Stimulated activated effector memory CD8-positive, alpha-beta T cell treated with anti-CD3 and anti-CD28 coated beads, Interleukin-12 subunit alpha, Interleukin-12 subunit beta, amount 100 ng/mL, for 72 hours (primary cell): ENCODE results near the gene TADA2B.
A peak's percentile ranks its signal among the peaks of the same experiment; 100 is the strongest.

Experiments used
- ATAC-seq: fragments of 150-1000 bp; cut with Tn5 transposase; 2 replicates; pipeline ENCODE4 v1.10.0; 2021
- DNase-seq, 2 donors: peaks; one replicate each; pipeline ENCODE4 v3.0.0; 2021 to 2022; ENCODE audit warnings: low spot score in 2 of 2
- H3K27ac Mint-ChIP-seq: one replicate; pipeline ENCODE4 v1.8.0; 2022; ENCODE audit warnings: mild to moderate bottlenecking, mixed read lengths
- H3K36me3 Mint-ChIP-seq: one replicate; pipeline ENCODE4 v1.8.0; 2022; ENCODE audit warnings: mild to moderate bottlenecking, mixed read lengths
- H3K4me1 Mint-ChIP-seq: one replicate; pipeline ENCODE4 v1.8.0; 2022; ENCODE audit warnings: mixed read lengths
- H3K4me3 Mint-ChIP-seq: one replicate; pipeline ENCODE4 v1.8.0; 2022; ENCODE audit warnings: mild to moderate bottlenecking, mixed read lengths
- H3K9me3 Mint-ChIP-seq: one replicate; pipeline ENCODE4 v1.8.0; 2022; ENCODE audit warnings: mixed read lengths

TADA2B gene

GRCh38 chr4:7013175-7013574 lies 30.0 kb upstream of the TADA2B start:
- H3K4me3 Mint-ChIP-seq: no peak overlapping the region
- peaks cover 94% of the 10 kb centered on the region for H3K36me3 Mint-ChIP-seq

GRCh38 chr4:7014815-7015214 lies 28.4 kb upstream of the TADA2B start:
- H3K4me3 Mint-ChIP-seq: no peak overlapping the region
- H3K4me1 Mint-ChIP-seq: peaks cover 5% of the 10 kb centered on the region
- H3K9me3 Mint-ChIP-seq: no peaks in the 10 kb centered on the region
- DNase-seq: no peak
- no peak for ATAC-seq
- H3K27ac Mint-ChIP-seq: peak overlapping the region; percentile 62
- H3K36me3 Mint-ChIP-seq: peaks cover 78% of the 10 kb centered on the region

More at GRCh38 chr4:7013175-7013574, 30.0 kb upstream of the TADA2B start:
- Mint-ChIP-seq H3K4me1 (peaks cover 5% of the 10 kb centered on the region), H3K9me3 (no peaks in the 10 kb centered on the region), H3K27ac (no peak overlapping the region)
- DNase-seq: no peak
- ATAC-seq: no peak

- H3K27ac Mint-ChIP-seq: peak overlapping the region; percentile 62
- ATAC-seq: no peak
- no peak for DNase-seq
- peaks cover 77% of the 10 kb centered on the region for H3K36me3 Mint-ChIP-seq
- no peaks in the 10 kb centered on the region for H3K9me3 Mint-ChIP-seq
- no peak overlapping the region for H3K4me3 Mint-ChIP-seq
- H3K4me1 Mint-ChIP-seq: peaks cover 5% of the 10 kb centered on the region
These were observed 27.7 kb upstream of the TADA2B start for GRCh38 chr4:7015383-7016035.

- ATAC-seq (no peak), DNase-seq (no peak)
- peaks cover 5% of the 10 kb centered on the region for H3K4me1 Mint-ChIP-seq
- H3K27ac Mint-ChIP-seq: no peak overlapping the region
- H3K4me3 Mint-ChIP-seq: no peak overlapping the region
- H3K36me3 Mint-ChIP-seq: peaks cover 77% of the 10 kb centered on the region
- no peaks in the 10 kb centered on the region for H3K9me3 Mint-ChIP-seq
These were observed 27.1 kb upstream of the TADA2B start for GRCh38 chr4:7016086-7016485.

GRCh38 chr4:7016512-7016911 lies 26.7 kb upstream of the TADA2B start:
- Mint-ChIP-seq H3K9me3 (no peaks in the 10 kb centered on the region), H3K36me3 (peaks cover 77% of the 10 kb centered on the region), H3K4me3 (no peak overlapping the region), H3K27ac (no peak overlapping the region), H3K4me1 (peaks cover 5% of the 10 kb centered on the region)
- no peak for DNase-seq
- no peak for ATAC-seq

- DNase-seq (no peak), ATAC-seq (no peak)
- H3K9me3 Mint-ChIP-seq: no peaks in the 10 kb centered on the region
- H3K36me3 Mint-ChIP-seq: peaks cover 77% of the 10 kb centered on the region
- H3K4me1 Mint-ChIP-seq: peaks cover 10% of the 10 kb centered on the region
- no peak overlapping the region for H3K4me3 Mint-ChIP-seq
- H3K27ac Mint-ChIP-seq: no peak overlapping the region
These were observed 25.6 kb upstream of the TADA2B start for GRCh38 chr4:7017446-7018048.

- H3K9me3 Mint-ChIP-seq: no peaks in the 10 kb centered on the region
- H3K36me3 Mint-ChIP-seq: peaks cover 77% of the 10 kb centered on the region
- DNase-seq (no peak), ATAC-seq (no peak)
- no peak overlapping the region for H3K4me3 Mint-ChIP-seq
- H3K4me1 Mint-ChIP-seq: peaks cover 10% of the 10 kb centered on the region
- H3K27ac Mint-ChIP-seq: no peak overlapping the region
These were observed 24.9 kb upstream of the TADA2B start for GRCh38 chr4:7018281-7018680.

GRCh38 chr4:7019367-7019766 lies 23.8 kb upstream of the TADA2B start:
- H3K4me3 Mint-ChIP-seq: no peak overlapping the region
- no peak overlapping the region for H3K27ac Mint-ChIP-seq
- H3K4me1 Mint-ChIP-seq: peaks cover 10% of the 10 kb centered on the region
- no peaks in the 10 kb centered on the region for H3K9me3 Mint-ChIP-seq
- peaks cover 77% of the 10 kb centered on the region for H3K36me3 Mint-ChIP-seq
- no peak for DNase-seq
- ATAC-seq: no peak

- H3K4me3 Mint-ChIP-seq: no peak overlapping the region
- no peaks in the 10 kb centered on the region for H3K9me3 Mint-ChIP-seq
- peaks cover 77% of the 10 kb centered on the region for H3K36me3 Mint-ChIP-seq
- H3K4me1 Mint-ChIP-seq: peaks cover 4% of the 10 kb centered on the region
- no peak for ATAC-seq
- DNase-seq: no peak
- H3K27ac Mint-ChIP-seq: peak overlapping the region; percentile 35
These were observed 22.9 kb upstream of the TADA2B start for GRCh38 chr4:7020290-7020689.

- Mint-ChIP-seq H3K4me3 (no peak overlapping the region), H3K9me3 (no peaks in the 10 kb centered on the region), H3K4me1 (peaks cover 4% of the 10 kb centered on the region), H3K36me3 (peaks cover 73% of the 10 kb centered on the region), H3K27ac (peak overlapping the region; percentile 35)
- no peak for ATAC-seq
- DNase-seq: no peak
These were observed 22.3 kb upstream of the TADA2B start for GRCh38 chr4:7020856-7021255.

- Mint-ChIP-seq H3K27ac (no peak overlapping the region), H3K9me3 (no peaks in the 10 kb centered on the region), H3K4me1 (peaks cover 4% of the 10 kb centered on the region), H3K4me3 (no peak overlapping the region), H3K36me3 (peaks cover 76% of the 10 kb centered on the region)
- DNase-seq (no peak), ATAC-seq (no peak)
These were observed 21.8 kb upstream of the TADA2B start for GRCh38 chr4:7021355-7021754.

- peak overlapping the region; percentile 13 for H3K27ac Mint-ChIP-seq
- H3K4me1 Mint-ChIP-seq: peaks cover 10% of the 10 kb centered on the region
- H3K36me3 Mint-ChIP-seq: peaks cover 76% of the 10 kb centered on the region
- ATAC-seq (no peak), DNase-seq (no peak)
- no peaks in the 10 kb centered on the region for H3K9me3 Mint-ChIP-seq
- no peak overlapping the region for H3K4me3 Mint-ChIP-seq
These were observed 21.1 kb upstream of the TADA2B start for GRCh38 chr4:7021930-7022664.

- Mint-ChIP-seq H3K9me3 (no peaks in the 10 kb centered on the region), H3K4me1 (peaks cover 22% of the 10 kb centered on the region), H3K4me3 (no peak overlapping the region), H3K27ac (no peak overlapping the region), H3K36me3 (peaks cover 82% of the 10 kb centered on the region)
- ATAC-seq (no peak), DNase-seq (no peak)
These were observed 19.7 kb upstream of the TADA2B start for GRCh38 chr4:7023486-7023885.

- DNase-seq (no peak), ATAC-seq (no peak)
- H3K36me3 Mint-ChIP-seq: peaks cover 86% of the 10 kb centered on the region
- H3K27ac Mint-ChIP-seq: no peak overlapping the region
- H3K4me3 Mint-ChIP-seq: no peak overlapping the region
- no peaks in the 10 kb centered on the region for H3K9me3 Mint-ChIP-seq
- peaks cover 22% of the 10 kb centered on the region for H3K4me1 Mint-ChIP-seq
These were observed 19.3 kb upstream of the TADA2B start for GRCh38 chr4:7023901-7024300.

- Mint-ChIP-seq H3K9me3 (no peaks in the 10 kb centered on the region), H3K36me3 (peaks cover 89% of the 10 kb centered on the region), H3K4me1 (peaks cover 22% of the 10 kb centered on the region), H3K4me3 (no peak overlapping the region), H3K27ac (no peak overlapping the region)
- ATAC-seq (no peak), DNase-seq (no peak)
These were observed 18.8 kb upstream of the TADA2B start for GRCh38 chr4:7024336-7024890.
